HepG2 (cell line): ENCODE measurements around the gene THSD4. TPM values are rescaled to one million over a fixed set of nuclear protein-coding genes. Genes with fewer than 3 reads are reported as not detected.

Experiments used
- ATAC-seq: fragments of 200-7000 bp; cut with Tn5 transposase; 3 replicates; pipeline ENCODE4 v1.9.1; 2020; ENCODE audit warnings: mild to moderate bottlenecking, moderate library complexity
- BruUV-seq: library from RNA; stranded (reverse); fragments of 400-500 nt; replicated peaks from 2 replicates; lab custom pipeline; 2021; lab: Mats Ljungman, UMichigan
- CTCF ChIA-PET: fragments of 300-600 bp; formaldehyde crosslinking; extraction: SDS; loops from one replicate; lab custom pipeline; 2021; ENCODE audit warnings: low total read pairs, inconsistent platforms, low intra/inter-chr PET ratio; lab: Yijun Ruan, JAX
- POLR2A ChIA-PET: fragments of 350-600 bp; sonication (Branson Sonifier 250); formaldehyde crosslinking; loops from one replicate; lab custom pipeline; 2020; ENCODE audit warnings: antibody characterized with exemption, inconsistent platforms; lab: Yijun Ruan, JAX
- DNase-seq: peaks from one replicate; pipeline ENCODE4 v3.0.0-alpha.2; 2015; ENCODE audit warnings: low spot score
- FAIRE-seq: peaks from 3 replicates; lab custom pipeline; 2011; peaks lifted over from hg19 to GRCh38; lab: Jason Lieb, UNC
- H2AFZ ChIP-seq: one replicate; pipeline ENCODE4 v1.6.1; 2011; ENCODE audit warnings: low read length, inconsistent platforms
- H3K27ac ChIP-seq: fragments of 300-600 bp; 3 replicates; pipeline ENCODE4 v1.8.0; 2011; ENCODE audit warnings: mixed run types, mild to moderate bottlenecking, mixed read lengths, low read length, inconsistent platforms; ENCODE audit not compliant: insufficient read depth; ENCODE audit errors: extremely low read length
- H3K27me3 ChIP-seq, 2 experiments: fragments of 200-600 bp in 1 of 2; 2 replicates in 1 of 2; 3 replicates in 1 of 2; pipeline versions ENCODE4 v1.6.0 to v1.8.0; 2011; ENCODE audit warnings: low read length in 2 of 2, mild to moderate bottlenecking in 2 of 2, moderate library complexity in 2 of 2, inconsistent platforms in 1 of 2; ENCODE audit not compliant: insufficient read depth in 2 of 2, control insufficient read depth in 1 of 2
- H3K36me3 ChIP-seq, 2 experiments: fragments of 200-600 bp in 1 of 2; replicated peaks in 1 of 2; 2 replicates in 1 of 2; 3 replicates in 1 of 2; pipeline versions ENCODE4 v1.5.1 to v1.8.0; 2011; ENCODE audit warnings: low read length in 2 of 2, inconsistent platforms in 1 of 2; ENCODE audit not compliant: insufficient read depth in 2 of 2, control insufficient read depth in 1 of 2
- H3K4me1 ChIP-seq: 2 replicates; pipeline ENCODE4 v1.5.1; 2012; ENCODE audit warnings: low read length, inconsistent platforms; ENCODE audit not compliant: insufficient read depth
- H3K4me2 ChIP-seq: 2 replicates; pipeline ENCODE4 v1.6.0; 2011; ENCODE audit warnings: low read depth, low read length, inconsistent platforms
- H3K4me3 ChIP-seq, 3 experiments: fragments of 200-600 bp in 1 of 3; sonication (generic), shearing (Covaris generic) in 1 of 3; replicated peaks in 1 of 3; 2 replicates each; pipeline ENCODE4 v1.5.1; 2011 to 2016; ENCODE audit warnings: low read length in 3 of 3, inconsistent platforms in 2 of 3, low read depth in 2 of 3, mild to moderate bottlenecking in 2 of 3, control low read depth in 1 of 3, mixed read lengths in 1 of 3; ENCODE audit not compliant: insufficient read depth in 1 of 3
- H3K79me2 ChIP-seq: one replicate; pipeline ENCODE4 v1.6.1; 2011; ENCODE audit warnings: low read length, inconsistent platforms; ENCODE audit not compliant: insufficient read depth
- H3K9ac ChIP-seq: 2 replicates; pipeline ENCODE4 v1.6.0; 2011; ENCODE audit warnings: mild to moderate bottlenecking, low read depth, low read length, inconsistent platforms; ENCODE audit not compliant: insufficient read depth
- H3K9me3 ChIP-seq: 2 replicates; pipeline ENCODE4 v1.5.1; 2012; ENCODE audit warnings: mild to moderate bottlenecking, low read length
- H4K20me1 ChIP-seq: 2 replicates; pipeline ENCODE4 v1.6.0; 2011; ENCODE audit warnings: inconsistent platforms, mild to moderate bottlenecking, low read length, moderate library complexity; ENCODE audit not compliant: insufficient read depth
- GTF2F1 ChIP-seq: fragments of 150-350 bp; IDR thresholded peaks from 2 replicates; pipeline ENCODE4 v1.6.1; 2014; ENCODE audit warnings: low read length
- KAT8 ChIP-seq: IDR thresholded peaks from 2 replicates; pipeline ENCODE4 v1.6.1; 2016; ENCODE audit warnings: missing genetic modification reagents, missing compliant biosample characterization
- POLR2A ChIP-seq, 2 experiments: IDR thresholded peaks; 2 replicates each; pipeline ENCODE4 v1.6.1; 2011; ENCODE audit warnings: low read depth in 2 of 2, low read length in 2 of 2, mild to moderate bottlenecking in 1 of 2, moderate library complexity in 1 of 2; ENCODE audit not compliant: insufficient read depth in 1 of 2
- RAD21 ChIP-seq: fragments of 450-650 bp; formaldehyde crosslinking; IDR thresholded peaks from 2 replicates; pipeline ENCODE4 v1.5.0; 2020; ENCODE audit warnings: mild to moderate bottlenecking
- RAD51 ChIP-seq: fragments of 450-650 bp; IDR thresholded peaks from 2 replicates; pipeline ENCODE4 v1.6.1; 2016; ENCODE audit warnings: borderline replicate concordance
- SP5 ChIP-seq: IDR thresholded peaks from 2 replicates; pipeline ENCODE4 v1.6.1; 2016; ENCODE audit warnings: low read depth, borderline replicate concordance
- TBX2 ChIP-seq: sonication (generic); formaldehyde crosslinking; IDR thresholded peaks from 2 replicates; pipeline ENCODE4 v1.5.0; 2020; ENCODE audit warnings: missing genetic modification reagents, mild to moderate bottlenecking, borderline replicate concordance
- TSC22D2 ChIP-seq: sonication (generic); formaldehyde crosslinking; IDR thresholded peaks from 2 replicates; pipeline ENCODE4 v1.5.1; 2020; ENCODE audit warnings: missing genetic modification reagents, mild to moderate bottlenecking, borderline replicate concordance
- ZNF350 ChIP-seq: sonication (generic); formaldehyde crosslinking; IDR thresholded peaks from 2 replicates; pipeline ENCODE4 v1.4.0; 2020; ENCODE audit warnings: mild to moderate bottlenecking, low read depth, missing genetic modification reagents, borderline replicate concordance
- ZNF431 ChIP-seq: sonication (generic); formaldehyde crosslinking; IDR thresholded peaks from 2 replicates; pipeline ENCODE4 v1.9.0; 2022; ENCODE audit warnings: missing genetic modification reagents, low read depth, mild to moderate bottlenecking, borderline replicate concordance
- ZNF543 ChIP-seq: sonication (generic); formaldehyde crosslinking; IDR thresholded peaks from 2 replicates; pipeline ENCODE4 v1.4.0; 2020; ENCODE audit warnings: mild to moderate bottlenecking, missing genetic modification reagents
- ZNF75D ChIP-seq: sonication (generic); formaldehyde crosslinking; IDR thresholded peaks from 2 replicates; pipeline ENCODE4 v1.8.1; 2023; ENCODE audit warnings: missing genetic modification reagents, mild to moderate bottlenecking, borderline replicate concordance
- ZNF878 ChIP-seq: sonication (generic); formaldehyde crosslinking; IDR thresholded peaks from 2 replicates; pipeline ENCODE4 v1.8.1; 2023; ENCODE audit warnings: mild to moderate bottlenecking, missing genetic modification reagents, moderate library complexity
- WGBS: methylation state at CpG from one replicate; pipeline ENCODE4 v1.1.6; 2017; ENCODE audit warnings: low lambda C conversion rate; 5-methylcytosine and 5-hydroxymethylcytosine counted together
- in situ Hi-C: cut with HindIII; loops from 2 replicates; pipeline ENCODE4 v1.10.0; 2017; ENCODE audit warnings: low pct_unique_long_range_greater_than_20kb; ENCODE audit not compliant: extremely low pct_ligation_motif_present
- intact Hi-C: fragments of 100-400 bp; cut with micrococcal nuclease; formaldehyde crosslinking; loops from one replicate; pipeline ENCODE4 v1.10.0; 2022; ENCODE audit not compliant: unreplicated experiment
- polyA plus RNA-seq, 8 experiments: library from polyadenylated mRNA; depleted of rRNA in 3 of 8; stranded (reverse) in 7 of 8; unstranded in 1 of 8; fragments of >200 nt; fragmentation: Illumina TruSeq in 4 of 8; extraction: Trizol in 4 of 8; gene quantifications; 2 replicates each; pipeline versions ENCODE4 v1.2.1 to v1.2.3, GENCODE V29; 2011 to 2016; ENCODE audit warnings: low read depth in 4 of 8, missing spikeins in 1 of 8, mixed read lengths in 1 of 8; ENCODE audit not compliant: insufficient read depth in 1 of 8
- total RNA-seq, 5 experiments: library from RNA; depleted of rRNA; stranded (reverse); fragments of >200 nt; fragmentation: Illumina TruSeq; extraction: Trizol; gene quantifications; 2 replicates each; pipeline ENCODE4 v1.2.3, GENCODE V29; 2016; ENCODE audit warnings: low read depth in 1 of 5
- TF ChIP-seq, protein P1 (sequence below): sonication (generic); formaldehyde crosslinking; IDR thresholded peaks from 2 replicates; pipeline ENCODE4 v1.5.1; 2020; ENCODE audit warnings: mild to moderate bottlenecking, missing genetic modification reagents
- TF ChIP-seq, protein P2 (sequence below): sonication (generic); formaldehyde crosslinking; conservative IDR thresholded peaks from 2 replicates; pipeline ENCODE4 v1.5.0; 2020; ENCODE audit warnings: missing genetic modification reagents
- TF ChIP-seq, protein P3 (sequence below): sonication (generic); formaldehyde crosslinking; IDR thresholded peaks from 2 replicates; pipeline ENCODE4 v1.4.0; 2020; ENCODE audit warnings: mild to moderate bottlenecking, missing genetic modification reagents
- TF ChIP-seq, protein P4 (sequence below): sonication (generic); formaldehyde crosslinking; IDR thresholded peaks from 2 replicates; pipeline ENCODE4 v1.5.1; 2020; ENCODE audit warnings: missing genetic modification reagents, mild to moderate bottlenecking, borderline replicate concordance

Gene THSD4
- total and polyA plus RNA-seq, 2 of the 13 experiments (the other 11 are each of a cell fraction or from before 2014, with no cell fraction given) = 0.07 to 0.21 TPM

DNA sequence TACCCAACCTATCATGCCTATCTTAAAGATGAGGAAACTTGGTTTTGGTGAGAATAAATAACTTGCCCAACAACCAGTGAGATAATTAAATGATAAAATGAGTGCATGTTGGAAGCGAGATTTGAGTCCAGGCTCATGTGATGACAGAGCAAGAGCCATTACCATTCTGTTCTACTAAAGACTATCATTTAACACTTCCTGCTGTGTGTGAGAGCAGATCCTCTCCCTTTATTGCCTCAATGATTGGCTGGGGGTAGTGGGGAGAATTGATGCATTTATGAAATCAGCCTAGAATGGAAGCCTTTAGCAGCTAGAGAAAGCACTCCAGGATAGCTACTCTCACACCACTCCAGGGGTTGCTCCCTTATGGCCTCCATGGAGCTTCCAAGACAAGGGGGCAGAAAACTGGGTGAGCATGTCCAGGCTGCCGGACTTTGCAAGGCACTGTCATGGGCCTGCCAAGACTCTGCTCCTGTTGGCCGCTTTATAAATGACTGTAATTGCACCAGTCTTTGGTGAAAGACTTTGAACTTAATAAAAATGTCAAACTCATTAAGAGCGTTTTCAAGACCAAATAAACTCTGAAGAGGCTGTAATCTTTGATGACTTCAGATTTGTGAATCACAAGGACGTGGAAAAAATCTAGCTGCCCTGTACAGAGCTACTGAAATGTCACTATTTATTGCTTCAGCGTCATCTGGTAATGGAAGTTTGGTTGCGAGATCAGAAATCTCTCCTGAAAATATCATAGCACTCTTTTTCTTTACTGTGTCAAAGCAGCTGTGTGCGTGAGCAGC lies 486.0 kb downstream of the THSD4 start (continued):
- TF ChIP-seq ZNF878 (CRISPR knock-in tag) (no peak), ZNF543 (CRISPR knock-in tag) (no peak), ZNF75D (CRISPR knock-in tag) (no peak), GTF2F1 (no peak), RAD51 (no peak)
- TF ChIP-seq, protein P1, sequence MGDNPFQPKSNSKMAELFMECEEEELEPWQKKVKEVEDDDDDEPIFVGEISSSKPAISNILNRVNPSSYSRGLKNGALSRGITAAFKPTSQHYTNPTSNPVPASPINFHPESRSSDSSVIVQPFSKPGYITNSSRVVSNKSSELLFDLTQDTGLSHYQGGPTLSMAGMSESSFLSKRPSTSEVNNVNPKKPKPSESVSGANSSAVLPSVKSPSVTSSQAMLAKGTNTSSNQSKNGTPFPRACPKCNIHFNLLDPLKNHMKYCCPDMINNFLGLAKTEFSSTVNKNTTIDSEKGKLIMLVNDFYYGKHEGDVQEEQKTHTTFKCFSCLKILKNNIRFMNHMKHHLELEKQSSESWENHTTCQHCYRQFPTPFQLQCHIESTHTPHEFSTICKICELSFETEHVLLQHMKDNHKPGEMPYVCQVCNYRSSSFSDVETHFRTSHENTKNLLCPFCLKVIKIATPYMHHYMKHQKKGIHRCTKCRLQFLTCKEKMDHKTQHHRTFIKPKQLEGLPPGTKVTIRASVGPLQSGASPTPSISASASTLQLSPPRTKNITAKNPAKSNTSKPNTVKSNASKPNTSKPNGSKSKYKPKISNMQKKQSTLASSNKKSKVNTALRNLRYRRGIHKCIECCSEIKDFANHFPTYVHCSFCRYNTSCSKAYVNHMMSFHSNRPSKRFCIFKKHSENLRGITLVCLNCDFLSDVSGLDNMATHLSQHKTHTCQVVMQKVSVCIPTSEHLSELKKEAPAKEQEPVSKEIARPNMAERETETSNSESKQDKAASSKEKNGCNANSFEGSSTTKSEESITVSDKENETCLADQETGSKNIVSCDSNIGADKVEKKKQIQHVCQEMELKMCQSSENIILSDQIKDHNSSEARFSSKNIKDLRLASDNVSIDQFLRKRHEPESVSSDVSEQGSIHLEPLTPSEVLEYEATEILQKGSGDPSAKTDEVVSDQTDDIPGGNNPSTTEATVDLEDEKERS (CRISPR knock-in tag) = no peak

DNA sequence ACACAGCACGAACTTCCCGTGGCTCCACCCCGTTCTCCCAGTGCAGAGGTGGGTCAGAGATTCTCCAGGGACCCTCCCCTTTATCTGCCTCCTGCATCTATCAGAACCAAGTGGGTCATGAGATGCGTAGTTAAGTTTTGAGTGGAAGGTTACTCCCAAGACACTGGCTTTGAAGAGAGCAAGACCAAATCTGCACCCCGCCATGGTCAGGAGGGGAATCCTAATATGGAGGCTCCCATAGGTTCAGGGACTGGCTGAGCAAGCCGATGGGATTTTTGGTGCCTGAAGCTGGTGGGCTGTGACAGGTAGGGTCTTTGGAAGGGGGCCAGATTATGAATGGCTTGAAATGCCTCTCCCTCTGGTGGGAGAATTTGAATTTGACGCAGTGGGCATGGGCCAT lies 488.1 kb downstream of the THSD4 start:
- Histone ChIP-seq H2AFZ (no peak overlapping the region), H4K20me1 (no peaks in the 10 kb centered on the region), H3K9me3 (no peaks in the 10 kb centered on the region), H3K4me3 (no peak overlapping the region), H3K9ac (no peak overlapping the region), H3K4me2 (no peak overlapping the region), H3K27ac (no peak overlapping the region), H3K79me2 (no peaks in the 10 kb centered on the region), H3K36me3 (no peaks in the 10 kb centered on the region), H3K27me3 (peaks cover 0 to 7% of the 10 kb centered on the region in 2 experiments; a peak in 2 of 5 replicates), H3K4me1 (peaks cover 13% of the 10 kb centered on the region)
- ChIA-PET POLR2A (no interaction called here), CTCF (no interaction called here)
- 60% methylated on average over 4 of the region's 7 CpGs for WGBS
- intact Hi-C loops = no loop called here
- no TSS peak for BruUV-seq
- ATAC-seq (no peak), FAIRE-seq (no peak), DNase-seq (no peak)
- in situ Hi-C loops = no loop called here
- TF ChIP-seq ZNF431 (CRISPR knock-in tag) (no peak), RAD21 (CRISPR knock-in tag) (no peak), TBX2 (CRISPR knock-in tag) (no peak), KAT8 (CRISPR knock-in tag) (no peak), POLR2A (IDR thresholded peaks at IDR 0.05; ENCODE audit: insufficient read depth in 1 of 2, low read depth in 2 of 2, low read length in 2 of 2) (no peak), SP5 (no peak), TSC22D2 (CRISPR knock-in tag) (no peak), ZNF350 (CRISPR knock-in tag) (no peak)
- TF ChIP-seq, protein P2, sequence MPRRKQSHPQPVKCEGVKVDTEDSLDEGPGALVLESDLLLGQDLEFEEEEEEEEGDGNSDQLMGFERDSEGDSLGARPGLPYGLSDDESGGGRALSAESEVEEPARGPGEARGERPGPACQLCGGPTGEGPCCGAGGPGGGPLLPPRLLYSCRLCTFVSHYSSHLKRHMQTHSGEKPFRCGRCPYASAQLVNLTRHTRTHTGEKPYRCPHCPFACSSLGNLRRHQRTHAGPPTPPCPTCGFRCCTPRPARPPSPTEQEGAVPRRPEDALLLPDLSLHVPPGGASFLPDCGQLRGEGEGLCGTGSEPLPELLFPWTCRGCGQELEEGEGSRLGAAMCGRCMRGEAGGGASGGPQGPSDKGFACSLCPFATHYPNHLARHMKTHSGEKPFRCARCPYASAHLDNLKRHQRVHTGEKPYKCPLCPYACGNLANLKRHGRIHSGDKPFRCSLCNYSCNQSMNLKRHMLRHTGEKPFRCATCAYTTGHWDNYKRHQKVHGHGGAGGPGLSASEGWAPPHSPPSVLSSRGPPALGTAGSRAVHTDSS = no peak
- TF ChIP-seq, protein P3, sequence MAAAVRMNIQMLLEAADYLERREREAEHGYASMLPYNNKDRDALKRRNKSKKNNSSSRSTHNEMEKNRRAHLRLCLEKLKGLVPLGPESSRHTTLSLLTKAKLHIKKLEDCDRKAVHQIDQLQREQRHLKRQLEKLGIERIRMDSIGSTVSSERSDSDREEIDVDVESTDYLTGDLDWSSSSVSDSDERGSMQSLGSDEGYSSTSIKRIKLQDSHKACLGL (CRISPR knock-in tag) = no peak
- TF ChIP-seq, protein P4, sequence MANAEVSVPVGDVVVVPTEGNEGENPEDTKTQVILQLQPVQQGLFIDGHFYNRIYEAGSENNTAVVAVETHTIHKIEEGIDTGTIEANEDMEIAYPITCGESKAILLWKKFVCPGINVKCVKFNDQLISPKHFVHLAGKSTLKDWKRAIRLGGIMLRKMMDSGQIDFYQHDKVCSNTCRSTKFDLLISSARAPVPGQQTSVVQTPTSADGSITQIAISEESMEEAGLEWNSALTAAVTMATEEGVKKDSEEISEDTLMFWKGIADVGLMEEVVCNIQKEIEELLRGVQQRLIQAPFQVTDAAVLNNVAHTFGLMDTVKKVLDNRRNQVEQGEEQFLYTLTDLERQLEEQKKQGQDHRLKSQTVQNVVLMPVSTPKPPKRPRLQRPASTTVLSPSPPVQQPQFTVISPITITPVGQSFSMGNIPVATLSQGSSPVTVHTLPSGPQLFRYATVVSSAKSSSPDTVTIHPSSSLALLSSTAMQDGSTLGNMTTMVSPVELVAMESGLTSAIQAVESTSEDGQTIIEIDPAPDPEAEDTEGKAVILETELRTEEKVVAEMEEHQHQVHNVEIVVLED (CRISPR knock-in tag) = no peak
